Colonic mucosa (tissue), 4 donors: Measurements from ENCODE around the gene STC2. TPM values are rescaled to one million over a fixed set of nuclear protein-coding genes. Genes with fewer than 3 reads are reported as not detected.
A peak's percentile ranks its signal among the peaks of the same experiment; 100 is the strongest.

Source experiments
- DNase-seq: peaks from one replicate; pipeline ENCODE4 v3.0.0-alpha.2; 2020
- H3K27ac ChIP-seq: fragments of 200-600 bp; one replicate; pipeline ENCODE4 v1.8.0; 2021
- H3K27me3 ChIP-seq: fragments of 200-600 bp; one replicate; pipeline ENCODE4 v1.8.0; 2021
- H3K36me3 ChIP-seq: fragments of 200-600 bp; one replicate; pipeline ENCODE4 v1.8.0; 2021
- H3K4me1 ChIP-seq: fragments of 200-600 bp; one replicate; pipeline ENCODE4 v1.8.0; 2021; ENCODE audit warnings: mild to moderate bottlenecking
- H3K4me3 ChIP-seq: fragments of 200-600 bp; one replicate; pipeline ENCODE4 v1.8.0; 2021
- H3K9ac ChIP-seq, 2 donors: one replicate each; pipeline ENCODE4 v1.7.0; 2013; ENCODE audit warnings: control low read depth in 2 of 2, low read depth in 2 of 2, low read length in 2 of 2
- H3K9me3 ChIP-seq: fragments of 200-600 bp; one replicate; pipeline ENCODE4 v1.8.0; 2021
- CTCF ChIP-seq: fragments of 200-600 bp; IDR thresholded peaks from one replicate; pipeline ENCODE4 v1.8.0; 2022; ENCODE audit warnings: antibody characterized with exemption, mild to moderate bottlenecking
- intact Hi-C: fragments of 100-400 bp; cut with DNase I; formaldehyde crosslinking; loops from one replicate; pipeline ENCODE4 v1.14.1; 2022
- total RNA-seq, 2 donors: library from RNA; stranded (reverse); fragmentation: NEBNext Ultra II Directional in 1 of 2; extraction: Animal tissue kit (Norgen Biotek cat#: 25700) in 1 of 2; gene quantifications; one replicate each; pipeline ENCODE4 v1.2.1, GENCODE V29; 2021
- donor health status: healthy.
- donor health status: DM: no; HTN: no; CAD: no.
- donor health status: DM: no; HTN: no; CAD: no.

The STC2 gene
- total RNA-seq, 2 donors from 2014 or later: 1.8 to 2.5 TPM

DNA sequence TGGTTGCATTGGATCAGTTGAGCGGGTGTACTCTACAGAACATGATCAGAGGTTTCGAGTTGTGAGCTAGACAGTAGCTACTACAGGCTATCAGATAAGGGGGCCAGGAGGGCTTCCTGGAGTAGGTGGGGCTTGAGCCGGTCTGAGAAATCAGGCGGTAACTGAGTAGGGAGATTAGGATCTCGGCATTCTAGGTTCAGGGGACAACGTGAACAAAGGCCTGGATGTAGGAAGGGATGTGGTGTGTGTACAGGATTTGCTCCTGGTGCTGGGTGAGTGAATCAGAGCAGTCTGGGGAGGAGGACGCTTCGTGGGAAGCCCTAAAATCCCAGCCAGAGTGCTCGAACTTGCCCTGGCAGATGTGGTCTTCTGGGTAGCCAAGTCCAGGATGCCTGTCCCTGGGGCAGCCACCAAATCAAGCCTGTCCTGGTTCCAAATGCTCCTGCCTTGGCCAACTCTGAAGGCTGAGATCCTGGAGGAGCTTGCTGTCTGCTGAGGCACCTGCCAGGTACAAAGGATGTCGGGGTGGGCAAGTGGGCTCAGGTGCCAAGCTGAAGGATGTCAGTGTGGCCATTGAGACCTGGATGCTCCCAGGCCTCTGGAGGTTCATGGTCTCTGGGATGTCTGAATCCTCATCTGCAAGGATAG lies 33.4 kb downstream of the STC2 start:
- Histone ChIP-seq H3K36me3 (no peaks in the 10 kb centered on the region), H3K27ac (no peak overlapping the region), H3K4me1 (no peaks in the 10 kb centered on the region), H3K9me3 (no peaks in the 10 kb centered on the region), H3K4me3 (no peak overlapping the region), H3K9ac (no peak overlapping the region), H3K27me3 (peaks cover 20% of the 10 kb centered on the region)
- TF ChIP-seq CTCF: no peak
- DNase-seq: no peak
- intact Hi-C loops: loop anchor here (5.0 kb wide), 1 partner anchor 278 kb away; no protein-coding TSS in a partner anchor

GRCh38 chr5:173293817-173294672 lies 34.2 kb downstream of the STC2 start:
- TF ChIP-seq CTCF: peak; percentile 80
- Histone ChIP-seq H3K4me3 (no peak overlapping the region), H3K9ac (no peak overlapping the region), H3K27ac (no peak overlapping the region), H3K27me3 (peaks cover 20% of the 10 kb centered on the region), H3K36me3 (no peaks in the 10 kb centered on the region), H3K9me3 (no peaks in the 10 kb centered on the region), H3K4me1 (no peaks in the 10 kb centered on the region)
- peak; percentile 68 for DNase-seq
- intact Hi-C loops: loop anchor here (2.0 to 5.0 kb wide), 2 partner anchors 39 to 278 kb away; no protein-coding TSS in a partner anchor

DNA sequence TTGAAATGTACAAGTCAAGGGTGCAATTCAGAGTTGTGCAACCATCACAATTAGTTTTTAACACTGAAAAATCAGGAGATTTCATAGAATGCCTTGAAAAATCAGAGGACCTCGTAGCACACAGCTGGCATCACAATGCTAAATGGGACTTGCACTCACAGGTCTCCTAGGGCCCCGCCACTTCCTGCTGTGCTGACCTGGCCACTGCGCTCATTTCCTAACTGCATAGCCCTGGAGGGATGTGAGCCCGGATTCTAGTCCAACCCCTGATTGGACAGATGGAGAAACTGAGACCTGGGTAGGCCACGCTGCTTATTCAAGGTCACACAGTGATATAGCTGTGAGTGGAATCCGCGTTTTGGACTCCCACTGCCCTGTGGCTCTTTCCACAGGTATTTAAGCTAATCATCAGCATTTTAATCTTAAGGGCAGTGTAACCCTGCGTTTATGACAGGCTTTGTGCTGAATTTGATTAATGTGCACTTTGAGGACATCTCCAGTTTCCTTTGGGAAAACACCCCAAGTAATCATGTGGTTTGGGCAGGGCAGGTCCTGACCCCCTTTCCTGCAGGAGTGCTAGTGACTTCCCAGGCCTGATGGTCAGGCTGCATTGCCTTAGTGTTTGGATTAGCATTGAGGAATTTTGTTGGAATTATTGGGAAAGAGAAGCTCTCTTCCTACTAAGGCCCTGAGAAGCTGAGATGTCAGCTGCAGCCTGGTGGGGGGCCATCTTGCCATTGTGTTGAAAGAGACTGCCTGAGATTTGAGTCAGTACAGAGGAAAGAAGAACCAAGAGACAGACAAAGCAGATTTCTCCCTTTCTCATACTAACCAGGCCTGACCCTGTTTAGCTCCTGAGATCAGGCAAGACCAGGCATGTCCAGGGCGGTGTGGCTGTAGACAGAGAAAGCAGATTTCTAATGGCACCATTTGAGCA lies 36.2 kb downstream of the STC2 start:
- no peak overlapping the region for H3K27ac ChIP-seq
- H3K4me1 ChIP-seq: no peaks in the 10 kb centered on the region
- TF ChIP-seq CTCF: no peak
- no peak overlapping the region for H3K9ac ChIP-seq
- intact Hi-C loops: loop anchor here (2.0 to 5.0 kb wide), 2 partner anchors 41 to 280 kb away; no protein-coding TSS in a partner anchor
- H3K36me3 ChIP-seq: no peaks in the 10 kb centered on the region
- H3K4me3 ChIP-seq: no peak overlapping the region
- DNase-seq: no peak
- H3K27me3 ChIP-seq: peaks cover 20% of the 10 kb centered on the region
- H3K9me3 ChIP-seq: no peaks in the 10 kb centered on the region

- TF ChIP-seq CTCF: no peak
- Histone ChIP-seq H3K36me3 (no peaks in the 10 kb centered on the region), H3K4me3 (no peak overlapping the region), H3K27me3 (peaks cover 20% of the 10 kb centered on the region), H3K27ac (no peak overlapping the region), H3K9ac (no peak overlapping the region), H3K4me1 (no peaks in the 10 kb centered on the region), H3K9me3 (no peaks in the 10 kb centered on the region)
- DNase-seq: no peak
- intact Hi-C loops: loop anchor here (5.0 kb wide), 1 partner anchor 282 kb away; no protein-coding TSS in a partner anchor
These were observed 37.6 kb downstream of the STC2 start for GRCh38 chr5:173290477-173291131.
